ENCODE results near the gene LPAR1. TPM values are rescaled to one million over a fixed set of nuclear protein-coding genes. Genes with fewer than 3 reads are reported as not detected.

The LPAR1 gene
- total and polyA plus RNA-seq, 2 donors from 2014 or later: 2.9 to 28.2 TPM

DNA sequence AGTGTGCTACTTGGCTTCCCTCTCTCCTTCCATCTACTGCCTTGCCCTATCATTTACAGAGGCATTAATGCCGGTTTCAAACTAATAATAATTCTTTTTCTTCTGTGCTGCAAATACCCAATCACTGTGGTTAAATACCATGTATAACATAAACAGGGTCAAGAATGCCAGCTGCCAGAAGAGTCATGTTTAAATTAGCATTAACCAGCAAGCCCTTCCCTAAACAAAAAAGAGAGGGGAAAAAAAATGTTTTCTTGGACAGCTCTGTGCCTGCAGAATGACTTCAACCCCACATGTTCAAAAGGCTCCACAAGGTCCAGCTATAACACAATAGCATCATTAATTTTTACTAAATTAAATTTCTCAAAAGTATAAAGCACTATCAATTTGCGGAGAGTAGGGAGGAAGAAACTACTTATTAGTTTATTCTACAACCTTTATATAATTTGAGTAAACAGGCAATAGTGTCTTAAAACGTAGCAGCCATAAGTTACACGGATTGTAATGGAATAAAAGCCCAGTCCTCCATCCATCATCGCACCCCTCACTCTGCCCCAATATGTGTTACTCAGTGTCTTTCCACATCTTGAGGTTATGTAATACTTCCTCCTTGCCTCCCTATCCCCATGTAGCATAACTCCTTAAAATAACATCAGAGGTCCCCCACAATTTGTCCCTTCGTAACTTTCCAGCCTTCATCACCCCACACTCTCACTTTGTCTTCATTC is 3.9 kb downstream of the LPAR1 start:
- Histone ChIP-seq H3K36me3 (ENCODE audit: control insufficient read depth in 2 of 3, insufficient read depth in 3 of 3, low read length in 3 of 3) (no peaks in the 10 kb centered on the region), H3K4me1 (ENCODE audit: control insufficient read depth in 2 of 3, insufficient read depth in 2 of 3, low read depth in 1 of 3, low read length in 3 of 3) (no peaks in the 10 kb centered on the region), H3K9ac (ENCODE audit: low read length in 3 of 3) (no peak overlapping the region), H3K9me3 (ENCODE audit: control insufficient read depth in 2 of 3, insufficient read depth in 1 of 3, low read length in 3 of 3) (no peaks in the 10 kb centered on the region), H3K27me3 (ENCODE audit: control insufficient read depth, insufficient read depth, low read length) (no peaks in the 10 kb centered on the region), H3K27ac (ENCODE audit: low read depth in 2 of 2, low read length in 2 of 2) (no peak overlapping the region), H3K4me3 (ENCODE audit: low read length in 3 of 3) (no peak overlapping the region)
- no peak for FAIRE-seq
- intact Hi-C loops (cut with DNase I): no loop called here
- DNase-seq: no peak
- no peak for TF ChIP-seq CTCF (IDR thresholded peaks at IDR 0.05; ENCODE audit: borderline replicate concordance, extremely low read depth, insufficient read depth)

GRCh38 chr9:111030492-111030891 is 7.8 kb downstream of the LPAR1 start:
- FAIRE-seq: no peak
- intact Hi-C loops (cut with DNase I): no loop called here

GRCh38 chr9:111029260-111029659 is 9.0 kb downstream of the LPAR1 start:
- FAIRE-seq (no peak), DNase-seq (no peak)
- H3K4me3 ChIP-seq (ENCODE audit: low read length in 3 of 3): no peak overlapping the region
- no peak overlapping the region for H3K9ac ChIP-seq (ENCODE audit: low read length in 3 of 3)
- no peaks in the 10 kb centered on the region for H3K4me1 ChIP-seq (ENCODE audit: control insufficient read depth in 2 of 3, insufficient read depth in 2 of 3, low read depth in 1 of 3, low read length in 3 of 3)
- no peak overlapping the region for H3K27ac ChIP-seq (ENCODE audit: low read depth in 2 of 2, low read length in 2 of 2)
- intact Hi-C loops (cut with DNase I): no loop called here
- no peak for TF ChIP-seq CTCF (IDR thresholded peaks at IDR 0.05; ENCODE audit: borderline replicate concordance, extremely low read depth, insufficient read depth)
- no peaks in the 10 kb centered on the region for H3K9me3 ChIP-seq (ENCODE audit: control insufficient read depth in 2 of 3, insufficient read depth in 1 of 3, low read length in 3 of 3)
- no peaks in the 10 kb centered on the region for H3K27me3 ChIP-seq (ENCODE audit: control insufficient read depth, insufficient read depth, low read length)
- no peaks in the 10 kb centered on the region for H3K36me3 ChIP-seq (ENCODE audit: control insufficient read depth in 2 of 3, insufficient read depth in 3 of 3, low read length in 3 of 3)

More at GRCh38 chr9:111030492-111030891, 7.8 kb downstream of the LPAR1 start:
- Histone ChIP-seq H3K9me3 (ENCODE audit: control insufficient read depth in 2 of 3, insufficient read depth in 1 of 3, low read length in 3 of 3) (no peaks in the 10 kb centered on the region), H3K27me3 (ENCODE audit: control insufficient read depth, insufficient read depth, low read length) (no peaks in the 10 kb centered on the region), H3K4me1 (ENCODE audit: control insufficient read depth in 2 of 3, insufficient read depth in 2 of 3, low read depth in 1 of 3, low read length in 3 of 3) (no peaks in the 10 kb centered on the region), H3K27ac (ENCODE audit: low read depth in 2 of 2, low read length in 2 of 2) (no peak overlapping the region), H3K36me3 (ENCODE audit: control insufficient read depth in 2 of 3, insufficient read depth in 3 of 3, low read length in 3 of 3) (no peaks in the 10 kb centered on the region), H3K9ac (ENCODE audit: low read length in 3 of 3) (no peak overlapping the region), H3K4me3 (ENCODE audit: low read length in 3 of 3) (no peak overlapping the region)
- peak in 1 of 5 donors; percentile 15 for DNase-seq
- TF ChIP-seq CTCF (IDR thresholded peaks at IDR 0.05; ENCODE audit: borderline replicate concordance, extremely low read depth, insufficient read depth): no peak

Data from kidney (tissue), 14 donors.